Sigmoid colon (tissue), 3 donors: ENCODE results near the gene F13B.

Experiments used
- CTCF ChIP-seq, 4 experiments: fragments of 450-650 bp in 3 of 4; fragments of 200-600 bp in 1 of 4; IDR thresholded peaks; one replicate each; pipeline ENCODE4 v1.5.1; 2016 to 2019; ENCODE audit warnings: antibody characterized with exemption in 4 of 4, mild to moderate bottlenecking in 3 of 4, moderate library complexity in 2 of 4
- POLR2A ChIP-seq, 2 donors: fragments of 450-650 bp; IDR thresholded peaks; one replicate each; pipeline ENCODE4 v1.6.1; 2016; ENCODE audit warnings: antibody characterized with exemption in 2 of 2, mild to moderate bottlenecking in 2 of 2, moderate library complexity in 2 of 2

- TF ChIP-seq POLR2A (IDR thresholded peaks at IDR 0.05) (no peak), CTCF (IDR thresholded peaks at IDR 0.05) (no peak)
These were observed 49.4 kb downstream of the F13B start for GRCh38 chr1:197017558-197018146.
